Calu3 (cell line): ENCODE data around the gene PCNX1. TPM values are rescaled to one million over a fixed set of nuclear protein-coding genes. Genes with fewer than 3 reads are reported as not detected.

ENCODE experiments used
- BruUV-seq: library from RNA; stranded (reverse); fragments of 400-500 nt; replicated peaks from 2 replicates; lab custom pipeline; 2021; lab: Mats Ljungman, UMichigan
- CTCF ChIA-PET: fragments of 300-600 bp; sonication (Branson Sonifier 250); formaldehyde crosslinking; loops from one replicate; lab custom pipeline; 2022; ENCODE audit warnings: antibody characterized with exemption; lab: Charles Lee
- DNase-seq: peaks from one replicate; pipeline ENCODE4 v3.0.0; 2022
- H3K27ac Mint-ChIP-seq: one replicate; pipeline ENCODE4 v1.8.0; 2022; ENCODE audit warnings: mixed read lengths; ENCODE audit not compliant: unreplicated experiment
- H3K27me3 Mint-ChIP-seq: one replicate; pipeline ENCODE4 v1.8.0; 2022; ENCODE audit warnings: mixed read lengths; ENCODE audit not compliant: unreplicated experiment
- H3K36me3 Mint-ChIP-seq: one replicate; pipeline ENCODE4 v1.8.0; 2022; ENCODE audit warnings: mild to moderate bottlenecking, moderate library complexity, mixed read lengths; ENCODE audit not compliant: insufficient read depth, unreplicated experiment
- H3K4me1 Mint-ChIP-seq: one replicate; pipeline ENCODE4 v1.8.0; 2022; ENCODE audit warnings: mild to moderate bottlenecking, low read depth, mixed read lengths; ENCODE audit not compliant: unreplicated experiment
- H3K4me3 Mint-ChIP-seq: one replicate; pipeline ENCODE4 v1.8.0; 2022; ENCODE audit warnings: mild to moderate bottlenecking, low read depth, moderate library complexity, mixed read lengths; ENCODE audit not compliant: unreplicated experiment
- H3K9me3 Mint-ChIP-seq: one replicate; pipeline ENCODE4 v1.8.0; 2022; ENCODE audit warnings: low read depth, mixed read lengths; ENCODE audit not compliant: unreplicated experiment
- intact Hi-C: fragments of 100-400 bp; cut with micrococcal nuclease; formaldehyde crosslinking; loops from one replicate; pipeline ENCODE4 v1.10.0; 2022; ENCODE audit not compliant: unreplicated experiment
- total RNA-seq: library from RNA; stranded (reverse); gene quantifications from 2 replicates; pipeline ENCODE4 v1.2.3, GENCODE V29; 2022
- TF ChIP-seq, protein P1 (sequence below): fragments of 200-600 bp; IDR thresholded peaks from one replicate; pipeline ENCODE4 v1.8.0; 2022; ENCODE audit warnings: antibody characterized with exemption; ENCODE audit not compliant: unreplicated experiment

Gene PCNX1
- total RNA-seq, 1 experiment from 2014 or later, result 34.1 TPM

DNA sequence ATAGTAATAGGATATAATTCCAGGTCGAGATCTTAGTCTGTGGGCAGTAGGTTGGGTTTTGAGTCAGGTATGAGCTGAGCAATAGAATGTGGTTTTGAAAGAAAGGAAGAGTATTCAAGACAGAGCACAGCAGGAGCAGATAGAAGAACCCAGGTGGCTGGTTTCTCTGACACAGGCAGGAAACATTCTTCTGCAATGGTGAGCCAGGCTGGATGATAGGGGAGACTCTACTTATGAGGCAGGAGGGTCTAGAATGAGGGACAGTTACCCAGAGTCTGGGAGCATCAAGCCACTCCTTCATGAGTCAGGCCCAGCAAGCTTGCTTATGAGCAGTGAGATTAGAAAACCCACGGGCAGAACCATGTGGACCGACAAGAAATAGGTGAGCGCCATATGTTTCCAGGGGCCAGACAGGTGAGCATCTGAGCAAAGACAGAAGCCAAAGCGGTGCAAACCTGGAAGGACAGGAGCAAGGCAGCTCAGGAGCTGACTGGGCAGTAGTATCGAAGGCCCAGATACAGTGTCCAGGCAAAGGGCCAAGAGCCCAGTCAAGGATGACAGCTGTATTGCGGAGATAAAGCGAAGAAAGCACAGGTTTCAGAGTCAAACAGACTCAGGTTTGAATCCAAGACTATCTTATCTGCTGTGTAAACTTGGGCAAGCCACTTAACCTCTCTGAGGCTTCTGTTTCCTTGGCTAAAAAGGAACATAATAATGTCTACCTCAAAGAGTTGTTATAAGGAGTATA, 22.5 kb upstream of the PCNX1 start:
- intact Hi-C loops, result no loop called here
- Mint-ChIP-seq H3K4me1 (no peaks in the 10 kb centered on the region), H3K9me3 (no peaks in the 10 kb centered on the region), H3K27ac (no peak overlapping the region), H3K36me3 (no peaks in the 10 kb centered on the region), H3K27me3 (peaks cover 28% of the 10 kb centered on the region), H3K4me3 (no peak overlapping the region)
- DNase-seq, result no peak
- CTCF ChIA-PET, result no interaction called here
- no TSS peak for BruUV-seq
- TF ChIP-seq, protein P1, sequence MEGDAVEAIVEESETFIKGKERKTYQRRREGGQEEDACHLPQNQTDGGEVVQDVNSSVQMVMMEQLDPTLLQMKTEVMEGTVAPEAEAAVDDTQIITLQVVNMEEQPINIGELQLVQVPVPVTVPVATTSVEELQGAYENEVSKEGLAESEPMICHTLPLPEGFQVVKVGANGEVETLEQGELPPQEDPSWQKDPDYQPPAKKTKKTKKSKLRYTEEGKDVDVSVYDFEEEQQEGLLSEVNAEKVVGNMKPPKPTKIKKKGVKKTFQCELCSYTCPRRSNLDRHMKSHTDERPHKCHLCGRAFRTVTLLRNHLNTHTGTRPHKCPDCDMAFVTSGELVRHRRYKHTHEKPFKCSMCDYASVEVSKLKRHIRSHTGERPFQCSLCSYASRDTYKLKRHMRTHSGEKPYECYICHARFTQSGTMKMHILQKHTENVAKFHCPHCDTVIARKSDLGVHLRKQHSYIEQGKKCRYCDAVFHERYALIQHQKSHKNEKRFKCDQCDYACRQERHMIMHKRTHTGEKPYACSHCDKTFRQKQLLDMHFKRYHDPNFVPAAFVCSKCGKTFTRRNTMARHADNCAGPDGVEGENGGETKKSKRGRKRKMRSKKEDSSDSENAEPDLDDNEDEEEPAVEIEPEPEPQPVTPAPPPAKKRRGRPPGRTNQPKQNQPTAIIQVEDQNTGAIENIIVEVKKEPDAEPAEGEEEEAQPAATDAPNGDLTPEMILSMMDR, result no peak

DNA sequence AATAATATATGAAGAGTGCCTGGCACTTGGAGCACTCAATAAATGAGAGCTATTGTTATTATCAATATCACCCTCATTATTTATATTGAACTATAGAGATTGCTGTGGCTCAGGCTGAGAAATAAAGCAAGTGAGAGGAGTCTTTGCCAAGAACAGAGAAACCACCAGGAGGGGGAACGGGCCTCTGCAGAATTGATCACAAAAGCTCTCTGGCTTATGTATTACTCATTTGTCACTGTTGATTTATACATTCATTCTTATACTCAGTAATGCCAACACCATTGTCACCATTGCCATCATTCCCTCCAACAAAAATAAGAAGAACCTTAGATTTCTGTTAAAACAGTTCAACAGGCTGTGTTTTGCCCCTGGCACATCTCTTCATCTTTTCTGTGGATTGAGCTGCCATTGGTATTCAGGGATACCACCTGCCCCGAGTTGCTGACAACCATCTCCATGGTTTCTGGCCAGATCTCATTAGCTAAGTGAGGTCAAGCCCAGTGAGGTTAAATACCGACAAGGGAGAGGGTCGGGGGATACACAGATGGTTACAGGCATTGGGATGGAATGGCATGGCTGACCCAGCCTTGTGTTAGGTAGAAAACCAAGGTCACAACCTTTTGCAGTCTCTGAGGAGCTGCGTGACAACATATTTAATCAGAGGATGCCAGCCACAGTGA, 21.8 kb upstream of the PCNX1 start:
- H3K27me3 Mint-ChIP-seq, result peaks cover 33% of the 10 kb centered on the region
- BruUV-seq, result no TSS peak
- TF ChIP-seq, protein P1, result no peak
- intact Hi-C loops, result no loop called here
- H3K9me3 Mint-ChIP-seq, result no peaks in the 10 kb centered on the region
- H3K36me3 Mint-ChIP-seq, result no peaks in the 10 kb centered on the region
- H3K27ac Mint-ChIP-seq, result no peak overlapping the region
- no peaks in the 10 kb centered on the region for H3K4me1 Mint-ChIP-seq
- CTCF ChIA-PET, result no interaction called here
- no peak overlapping the region for H3K4me3 Mint-ChIP-seq
- DNase-seq, result no peak

DNA sequence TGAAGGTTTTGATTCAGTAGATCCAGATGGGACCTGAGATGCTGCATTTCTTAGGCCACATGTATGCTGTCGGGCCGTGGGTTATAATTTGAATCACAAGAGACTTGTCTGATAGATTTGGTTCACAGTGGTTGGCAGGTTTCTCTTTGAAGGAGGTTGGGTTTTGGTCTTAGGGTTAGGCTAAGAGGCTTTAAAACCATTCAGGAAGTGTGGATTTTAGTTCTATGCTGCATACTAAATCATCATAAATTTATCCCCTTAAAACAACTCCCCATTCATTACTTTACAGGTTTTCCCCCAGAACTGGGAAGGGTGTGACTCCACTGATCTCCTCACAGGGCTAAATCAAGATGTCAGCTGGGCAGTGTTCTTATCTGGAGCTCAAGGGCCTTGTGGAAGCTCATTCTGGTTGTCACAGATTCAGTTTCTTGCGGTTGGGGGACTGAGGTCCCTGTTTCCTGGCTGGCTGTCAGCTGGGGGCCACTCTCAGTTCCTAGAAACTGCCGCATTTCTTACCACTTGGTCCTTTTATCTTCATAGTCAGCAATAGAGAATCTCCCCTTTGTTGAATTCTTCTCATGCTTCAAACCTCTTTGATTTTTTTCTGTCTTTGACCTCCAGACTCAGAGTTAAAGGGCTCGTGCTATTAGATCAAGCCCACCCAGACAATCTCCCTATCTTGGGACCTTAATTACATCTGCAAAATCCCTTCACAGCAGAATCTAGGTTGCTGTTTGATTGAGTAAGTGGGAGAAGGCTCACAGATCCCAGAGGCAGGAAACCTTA, 20.6 kb upstream of the PCNX1 start:
- H3K27ac Mint-ChIP-seq, result no peak overlapping the region

DNA sequence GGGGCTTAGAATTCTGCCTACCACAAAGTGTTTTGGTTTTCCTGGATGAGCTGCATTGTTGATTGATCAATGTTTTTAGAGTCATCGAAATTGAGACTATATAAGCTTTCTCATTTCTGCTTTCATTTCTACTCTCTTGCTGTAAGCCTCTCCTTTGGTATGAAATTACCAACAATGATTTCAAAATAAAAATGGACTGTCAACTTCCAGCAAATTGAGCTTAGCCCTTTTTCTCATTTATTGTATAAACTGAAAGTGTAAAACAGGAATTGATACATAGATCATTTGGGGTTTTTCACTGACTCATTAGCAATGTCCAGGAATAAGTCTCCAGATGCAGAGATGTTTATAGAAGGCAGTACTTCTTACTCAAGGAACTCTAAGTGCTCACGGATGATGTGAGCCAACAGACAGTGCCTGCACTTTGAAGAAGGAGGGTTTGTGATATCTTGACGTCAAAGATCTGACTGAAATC, 20.0 kb upstream of the PCNX1 start:
- DNase-seq, result no peak
- H3K4me3 Mint-ChIP-seq, result no peak overlapping the region
- intact Hi-C loops, result no loop called here
- TF ChIP-seq, protein P1, result no peak
- peaks cover 33% of the 10 kb centered on the region for H3K27me3 Mint-ChIP-seq
- H3K9me3 Mint-ChIP-seq, result no peaks in the 10 kb centered on the region
- CTCF ChIA-PET, result no interaction called here
- BruUV-seq, result no TSS peak
- H3K36me3 Mint-ChIP-seq, result no peaks in the 10 kb centered on the region
- no peak overlapping the region for H3K27ac Mint-ChIP-seq
- no peaks in the 10 kb centered on the region for H3K4me1 Mint-ChIP-seq

More for the DNA sequence above, 20.6 kb upstream of the PCNX1 start:
- TF ChIP-seq, protein P1, result no peak
- Mint-ChIP-seq H3K27me3 (peaks cover 33% of the 10 kb centered on the region), H3K4me1 (no peaks in the 10 kb centered on the region), H3K4me3 (no peak overlapping the region), H3K9me3 (no peaks in the 10 kb centered on the region), H3K36me3 (no peaks in the 10 kb centered on the region)
- CTCF ChIA-PET, result no interaction called here
- BruUV-seq, result no TSS peak
- intact Hi-C loops, result no loop called here
- DNase-seq, result no peak
